ENCODE data around the gene UTP11.
A peak's percentile ranks its signal among the peaks of the same experiment; 100 is the strongest.

The UTP11 gene

GRCh38 chr1:38046884-38047602 lies 34.5 kb downstream of the UTP11 start:
- ChIA-PET CTCF (interaction anchor here (1.1 to 1.2 kb wide), 2 partner anchors 9 to 24 kb away, joined by 3 to 4 read pairs; no protein-coding TSS in a partner anchor), POLR2A (interaction anchor here (0.6 to 1.0 kb wide), 7 partner anchors 9 to 772 kb away, joined by 3 to 7 read pairs (median 3); partner anchors contain the start of gene MTF1)
- TF ChIP-seq HDGF (IDR thresholded peaks at IDR 0.05; ENCODE audit: borderline replicate concordance) (no peak), L3MBTL2 (conservative IDR thresholded peaks at IDR 0.05) (peak; percentile 81), LEF1 (IDR thresholded peaks at IDR 0.05; ENCODE audit: borderline replicate concordance) (no peak), CTBP1 (IDR thresholded peaks at IDR 0.05; ENCODE audit: borderline replicate concordance) (peak; percentile 28; the same call in 1 of the 2 replicates), FOXA1 (IDR thresholded peaks at IDR 0.05) (no peak), ELF4 (IDR thresholded peaks at IDR 0.05) (no peak), SUZ12 (IDR thresholded peaks at IDR 0.05) (no peak), ZNF384 (IDR thresholded peaks at IDR 0.05) (no peak), FOXK2 (IDR thresholded peaks at IDR 0.05) (no peak), SP1 (IDR thresholded peaks at IDR 0.05) (no peak), NFRKB (IDR thresholded peaks at IDR 0.05) (no peak), TARDBP (IDR thresholded peaks at IDR 0.05) (peak; percentile 55; the same call in 1 of the 2 replicates), BHLHE40 (IDR thresholded peaks at IDR 0.05; ENCODE audit: borderline replicate concordance) (no peak), FOXM1 (IDR thresholded peaks at IDR 0.05; ENCODE audit: borderline replicate concordance) (no peak), ARNT (IDR thresholded peaks at IDR 0.05) (no peak), PKNOX1 (IDR thresholded peaks at IDR 0.05) (peak; percentile 88)
- DNase-seq (ENCODE audit: extremely low spot score), result peak; percentile 92

- TF ChIP-seq TARDBP (IDR thresholded peaks at IDR 0.05) (no peak), ARNT (IDR thresholded peaks at IDR 0.05) (no peak), ELF4 (IDR thresholded peaks at IDR 0.05) (no peak), PKNOX1 (IDR thresholded peaks at IDR 0.05) (no peak), SUZ12 (IDR thresholded peaks at IDR 0.05) (no peak), NFRKB (IDR thresholded peaks at IDR 0.05) (no peak), BHLHE40 (IDR thresholded peaks at IDR 0.05; ENCODE audit: borderline replicate concordance) (no peak), LEF1 (IDR thresholded peaks at IDR 0.05; ENCODE audit: borderline replicate concordance) (no peak), FOXM1 (IDR thresholded peaks at IDR 0.05; ENCODE audit: borderline replicate concordance) (no peak), FOXK2 (IDR thresholded peaks at IDR 0.05) (no peak), CTBP1 (IDR thresholded peaks at IDR 0.05; ENCODE audit: borderline replicate concordance) (no peak), L3MBTL2 (conservative IDR thresholded peaks at IDR 0.05) (no peak), SP1 (IDR thresholded peaks at IDR 0.05) (no peak), FOXA1 (IDR thresholded peaks at IDR 0.05) (no peak), HDGF (IDR thresholded peaks at IDR 0.05; ENCODE audit: borderline replicate concordance) (no peak), ZNF384 (IDR thresholded peaks at IDR 0.05) (no peak)
- POLR2A ChIA-PET, result interaction anchor here (0.9 kb wide), 1 partner anchor 11 kb away, joined by 3 read pairs; no protein-coding TSS in a partner anchor
- DNase-seq (ENCODE audit: extremely low spot score), result no peak
- CTCF ChIA-PET, result interaction anchor here (1.1 kb wide), 1 partner anchor 9 kb away, joined by 3 read pairs; no protein-coding TSS in a partner anchor
Measured at GRCh38 chr1:38047603-38048141, 35.1 kb downstream of the UTP11 start.

- DNase-seq (ENCODE audit: extremely low spot score), result no peak
- POLR2A ChIA-PET, result no interaction called here
- TF ChIP-seq SP1 (IDR thresholded peaks at IDR 0.05) (no peak), L3MBTL2 (conservative IDR thresholded peaks at IDR 0.05) (no peak), PKNOX1 (IDR thresholded peaks at IDR 0.05) (no peak), ELF4 (IDR thresholded peaks at IDR 0.05) (no peak), FOXA1 (IDR thresholded peaks at IDR 0.05) (no peak)
- CTCF ChIA-PET, result no interaction called here
Measured at GRCh38 chr1:38050397-38051078, 38.0 kb downstream of the UTP11 start.

- TF ChIP-seq PKNOX1 (IDR thresholded peaks at IDR 0.05) (no peak), FOXA1 (IDR thresholded peaks at IDR 0.05) (no peak), HDGF (IDR thresholded peaks at IDR 0.05; ENCODE audit: borderline replicate concordance) (no peak), L3MBTL2 (conservative IDR thresholded peaks at IDR 0.05) (no peak), SP1 (IDR thresholded peaks at IDR 0.05) (no peak), CTBP1 (IDR thresholded peaks at IDR 0.05; ENCODE audit: borderline replicate concordance) (no peak), ELF4 (IDR thresholded peaks at IDR 0.05) (no peak), BHLHE40 (IDR thresholded peaks at IDR 0.05; ENCODE audit: borderline replicate concordance) (no peak), ARNT (IDR thresholded peaks at IDR 0.05) (no peak), ZNF384 (IDR thresholded peaks at IDR 0.05) (no peak), NFRKB (IDR thresholded peaks at IDR 0.05) (no peak), TARDBP (IDR thresholded peaks at IDR 0.05) (no peak)
- ChIA-PET POLR2A (no interaction called here), CTCF (no interaction called here)
- DNase-seq (ENCODE audit: extremely low spot score), result no peak
Measured at GRCh38 chr1:38051079-38051543, 38.6 kb downstream of the UTP11 start.
